NB4 (cell line): ENCODE measurements around the gene ARID3C.

Experiments used
- POLR2A ChIP-seq: IDR thresholded peaks from 2 replicates; pipeline ENCODE4 v1.6.1; 2011; ENCODE audit warnings: mild to moderate bottlenecking; ENCODE audit not compliant: insufficient read length; ENCODE audit errors: extremely low read depth
- TF ChIP-seq, protein P1 (sequence below): IDR thresholded peaks from one replicate; pipeline ENCODE4 v1.5.1; 2012; ENCODE audit warnings: low read depth, low read length

GRCh38 chr9:34650816-34651215 is 21.9 kb upstream of the ARID3C start:
- TF ChIP-seq, protein P1, sequence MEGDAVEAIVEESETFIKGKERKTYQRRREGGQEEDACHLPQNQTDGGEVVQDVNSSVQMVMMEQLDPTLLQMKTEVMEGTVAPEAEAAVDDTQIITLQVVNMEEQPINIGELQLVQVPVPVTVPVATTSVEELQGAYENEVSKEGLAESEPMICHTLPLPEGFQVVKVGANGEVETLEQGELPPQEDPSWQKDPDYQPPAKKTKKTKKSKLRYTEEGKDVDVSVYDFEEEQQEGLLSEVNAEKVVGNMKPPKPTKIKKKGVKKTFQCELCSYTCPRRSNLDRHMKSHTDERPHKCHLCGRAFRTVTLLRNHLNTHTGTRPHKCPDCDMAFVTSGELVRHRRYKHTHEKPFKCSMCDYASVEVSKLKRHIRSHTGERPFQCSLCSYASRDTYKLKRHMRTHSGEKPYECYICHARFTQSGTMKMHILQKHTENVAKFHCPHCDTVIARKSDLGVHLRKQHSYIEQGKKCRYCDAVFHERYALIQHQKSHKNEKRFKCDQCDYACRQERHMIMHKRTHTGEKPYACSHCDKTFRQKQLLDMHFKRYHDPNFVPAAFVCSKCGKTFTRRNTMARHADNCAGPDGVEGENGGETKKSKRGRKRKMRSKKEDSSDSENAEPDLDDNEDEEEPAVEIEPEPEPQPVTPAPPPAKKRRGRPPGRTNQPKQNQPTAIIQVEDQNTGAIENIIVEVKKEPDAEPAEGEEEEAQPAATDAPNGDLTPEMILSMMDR, result no peak
- TF ChIP-seq POLR2A, result no peak
